Activated effector memory CD4-positive, alpha-beta T cell treated with Interleukin-2 at 50 U/mL for 16 hours (primary cell): Measurements from ENCODE around the gene SUN1.
"Not testable (repeated sequence)": the region's sequence is repeated elsewhere in the genome, so short reads cannot be mapped to it uniquely, and the experiment has no call there.

Experiments
- DNase-seq: peaks from one replicate; pipeline ENCODE4 v3.0.0-alpha.2; 2020

SUN1 gene

GRCh38 chr7:832167-832967, at the start of gene SUN1:
Gene SUN1 (plus strand): TSS chr7:832476. CDS start chr7:832525, 49 bp downstream.
- DNase-seq, result peak; percentile 60

- DNase-seq, result no peak
These were observed 49.4 kb upstream of the SUN1 start for GRCh38 chr7:782718-783449.

GRCh38 chr7:783556-784490, 48.5 kb upstream of the SUN1 start:
- DNase-seq, result no peak

- DNase-seq, result no peak
These were observed 47.3 kb upstream of the SUN1 start for GRCh38 chr7:784971-785370.

- DNase-seq, result no peak
These were observed 46.9 kb upstream of the SUN1 start for GRCh38 chr7:785416-785815.

- peak; percentile 50 for DNase-seq
These were observed 45.6 kb upstream of the SUN1 start for GRCh38 chr7:786472-787255.

GRCh38 chr7:787332-788240, 44.7 kb upstream of the SUN1 start:
- DNase-seq, result no peak

GRCh38 chr7:791519-791918, 40.8 kb upstream of the SUN1 start:
- no peak for DNase-seq

- no peak for DNase-seq
These were observed 38.1 kb upstream of the SUN1 start for GRCh38 chr7:794207-794606.

- no peak for DNase-seq
These were observed 37.5 kb upstream of the SUN1 start for GRCh38 chr7:794671-795329.

- DNase-seq, result not testable (repeated sequence)
These were observed 35.7 kb upstream of the SUN1 start for GRCh38 chr7:796434-797169.

- no peak for DNase-seq
These were observed 33.3 kb upstream of the SUN1 start for GRCh38 chr7:798921-799470.

GRCh38 chr7:800692-801091, 31.6 kb upstream of the SUN1 start:
- no peak for DNase-seq

- not testable (repeated sequence) for DNase-seq
These were observed 30.9 kb upstream of the SUN1 start for GRCh38 chr7:801351-801750.

- DNase-seq, result no peak
These were observed 30.3 kb upstream of the SUN1 start for GRCh38 chr7:801940-802381.

- DNase-seq, result no peak
These were observed 29.6 kb upstream of the SUN1 start for GRCh38 chr7:802500-803242.

- no peak for DNase-seq
These were observed 29.0 kb upstream of the SUN1 start for GRCh38 chr7:803243-803635.

GRCh38 chr7:803796-804195, 28.5 kb upstream of the SUN1 start:
- DNase-seq, result not testable (repeated sequence)

- DNase-seq, result no peak
These were observed 27.0 kb upstream of the SUN1 start for GRCh38 chr7:805261-805660.
